HG03097 (cell line): ENCODE results near the gene CAMK1D.

Experiments used
- ATAC-seq: cut with Tn5 transposase; IDR thresholded peaks from one replicate; pipeline ENCODE4 v1.9.1; 2021; ENCODE audit not compliant: unreplicated experiment, low FRiP score

Gene CAMK1D

DNA sequence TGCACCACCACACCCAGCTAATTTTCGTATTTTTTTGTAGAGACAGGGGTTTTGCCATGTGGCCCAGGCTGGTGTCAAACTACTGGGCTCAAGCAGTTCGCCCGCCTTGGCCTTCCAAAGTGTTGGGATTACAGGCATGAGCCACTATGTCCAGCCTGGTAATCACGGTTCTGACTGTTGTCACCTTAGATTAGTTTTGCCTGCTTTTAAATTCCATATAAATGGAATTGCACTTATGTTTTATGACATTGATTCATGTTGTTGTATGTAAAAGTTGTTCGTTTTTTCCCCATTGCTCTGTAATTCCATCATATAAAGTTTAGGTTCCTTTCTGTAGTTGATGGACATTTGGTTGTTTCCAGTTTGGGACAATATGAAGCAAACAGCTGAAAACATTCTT, 106.0 kb downstream of the CAMK1D start:
- ATAC-seq = no peak

DNA sequence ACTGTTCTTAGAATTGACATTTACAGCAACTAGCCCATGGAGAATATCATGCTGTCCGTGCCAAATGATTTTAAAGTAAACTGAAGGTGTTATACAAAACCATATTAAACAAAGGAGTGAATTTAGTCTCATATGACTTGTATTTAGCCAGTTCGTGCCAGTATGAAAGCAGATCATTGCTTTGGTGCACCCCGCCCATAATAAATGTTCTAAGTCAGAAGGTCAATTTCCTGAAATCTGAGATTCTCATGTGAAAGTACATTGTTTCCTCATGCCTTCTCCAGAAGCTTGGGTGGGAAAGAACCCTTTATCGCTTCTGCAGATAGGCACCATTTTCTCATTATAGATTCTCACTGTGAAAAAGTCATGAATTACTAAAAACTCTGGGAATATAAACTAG, 106.4 kb downstream of the CAMK1D start:
- ATAC-seq = no peak

DNA sequence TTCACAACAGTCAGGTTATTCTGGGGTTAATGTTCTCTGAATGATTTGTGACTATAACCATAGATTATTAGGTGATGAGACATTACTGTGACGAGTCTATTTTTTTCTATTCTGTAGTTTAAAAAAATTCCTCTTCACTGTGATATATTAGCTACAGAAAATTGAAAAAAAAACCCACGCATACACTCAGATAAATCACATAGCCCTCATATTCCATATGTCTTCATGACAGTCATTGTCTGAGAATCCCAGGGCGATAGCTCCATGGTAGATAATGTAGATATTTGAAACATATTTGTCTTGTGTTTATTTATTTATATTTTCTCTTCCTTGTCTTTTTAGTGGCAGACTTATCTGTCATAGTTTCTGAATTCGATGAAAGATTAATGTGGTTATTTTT, 110.0 kb downstream of the CAMK1D start:
- no peak for ATAC-seq

DNA sequence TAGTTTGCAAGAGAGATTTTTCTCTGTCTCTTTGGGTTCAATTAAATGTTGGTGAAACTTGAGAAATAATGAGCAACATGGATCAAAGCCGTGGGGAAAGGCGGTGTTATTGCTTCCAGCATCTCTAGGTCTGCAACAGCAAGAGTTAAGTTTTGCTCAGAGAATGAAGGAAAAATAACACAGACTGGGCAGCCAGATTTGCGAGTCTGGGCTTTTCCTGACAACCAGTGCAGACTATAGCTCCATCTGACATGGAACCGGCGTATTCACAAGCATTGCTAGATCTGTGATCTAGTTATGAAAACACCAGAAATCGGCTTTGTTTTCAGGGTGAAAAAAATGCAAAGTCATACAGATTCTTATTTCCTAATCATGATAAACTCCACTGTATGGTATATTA, 110.4 kb downstream of the CAMK1D start:
- ATAC-seq = no peak

DNA sequence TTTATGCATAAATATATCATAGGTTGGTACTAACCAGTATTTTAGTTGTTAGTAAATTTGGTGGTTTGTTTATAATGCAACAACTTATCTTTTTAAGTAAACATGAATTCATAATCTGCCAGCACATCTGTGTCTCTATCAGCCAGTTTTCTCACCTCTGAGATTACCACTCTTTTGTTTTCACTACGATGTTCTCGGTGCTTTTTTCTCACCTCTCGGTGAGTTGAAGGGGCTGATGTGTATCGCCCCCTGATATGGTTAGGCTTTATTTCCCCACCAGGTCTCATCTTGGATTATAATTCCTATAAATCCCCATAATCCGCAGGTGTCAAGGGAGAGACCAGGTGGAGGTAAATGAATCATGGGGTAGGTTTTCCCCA, 114.1 kb downstream of the CAMK1D start:
- ATAC-seq = no peak

GRCh38 chr10:12465385-12466136, 116.2 kb downstream of the CAMK1D start:
- ATAC-seq = no peak

- ATAC-seq = no peak
These were observed 117.5 kb downstream of the CAMK1D start for GRCh38 chr10:12466704-12467305.

GRCh38 chr10:12469345-12469744, 120.0 kb downstream of the CAMK1D start:
- ATAC-seq = no peak

DNA sequence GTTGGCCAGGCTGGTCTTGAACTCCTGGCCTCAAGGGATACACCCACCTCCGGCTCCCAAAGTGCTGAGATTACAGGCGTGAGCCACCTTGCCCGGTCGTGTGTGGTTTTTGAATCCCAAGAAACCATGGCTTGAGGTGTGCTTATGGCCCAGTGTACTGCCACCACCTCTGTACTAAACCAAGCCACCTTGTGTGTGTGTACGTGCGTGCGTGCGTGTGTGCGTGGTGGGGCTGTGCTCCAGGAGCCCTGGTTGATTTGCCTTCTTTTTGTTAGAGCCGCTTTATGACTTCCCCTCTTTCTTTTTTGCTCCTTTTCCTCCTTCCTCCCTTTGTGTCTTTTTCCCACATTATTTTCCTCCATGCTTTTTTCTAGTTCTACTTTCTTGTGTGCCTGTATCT, 121.4 kb downstream of the CAMK1D start:
- ATAC-seq = no peak

DNA sequence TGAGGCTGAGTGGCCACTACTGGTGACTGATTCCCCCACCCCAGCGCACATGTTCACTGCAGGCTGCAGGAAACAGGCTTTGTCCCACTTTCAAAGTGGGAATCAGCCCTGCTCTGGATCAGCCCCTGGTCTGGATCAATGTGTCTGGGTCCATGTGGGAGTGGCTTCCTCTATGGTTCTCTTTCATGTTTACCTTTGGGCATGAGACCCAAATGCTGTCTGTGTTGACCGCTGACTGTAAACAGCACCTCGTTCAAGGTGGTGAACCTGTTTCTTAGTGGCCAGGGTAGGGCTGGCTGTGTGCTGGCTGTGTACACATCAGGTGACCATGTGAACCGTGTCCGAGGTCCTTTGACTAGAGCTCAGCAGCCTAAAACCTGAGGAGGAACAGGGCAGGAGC, 121.8 kb downstream of the CAMK1D start:
- no peak for ATAC-seq

- ATAC-seq = no peak
These were observed 124.1 kb downstream of the CAMK1D start for GRCh38 chr10:12473491-12473890.

DNA sequence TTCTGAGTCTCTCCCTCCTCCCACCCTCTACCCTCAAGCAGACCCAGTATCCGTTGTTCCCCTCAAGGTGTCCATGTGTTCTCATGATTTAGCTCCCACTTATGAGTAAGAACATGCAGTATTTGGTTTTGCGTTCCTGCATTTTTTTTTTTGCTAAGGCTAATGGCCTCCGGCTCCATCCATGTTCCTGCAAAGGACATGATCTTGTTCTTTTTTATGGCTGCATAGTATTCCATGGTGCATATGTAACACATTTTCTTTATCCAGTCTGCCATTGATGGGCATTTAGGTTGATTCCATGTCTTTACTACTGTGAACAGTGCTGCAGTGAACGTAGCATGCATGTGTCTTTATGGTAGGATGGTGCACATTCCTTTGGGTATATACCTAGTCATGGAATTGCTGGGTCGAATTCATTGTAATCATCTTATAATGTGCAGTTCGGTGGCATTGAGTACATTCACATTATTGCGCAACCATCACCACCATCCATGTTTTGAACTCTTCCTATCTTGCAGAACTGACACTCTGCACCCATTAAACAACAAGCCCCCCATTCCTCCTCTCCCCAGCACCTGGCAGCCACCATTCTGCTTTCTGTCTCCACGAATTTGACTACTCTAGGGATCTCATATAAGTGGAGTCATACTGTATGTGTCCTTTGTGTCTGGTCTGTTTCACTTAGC, 125.5 kb downstream of the CAMK1D start:
- no peak for ATAC-seq

DNA sequence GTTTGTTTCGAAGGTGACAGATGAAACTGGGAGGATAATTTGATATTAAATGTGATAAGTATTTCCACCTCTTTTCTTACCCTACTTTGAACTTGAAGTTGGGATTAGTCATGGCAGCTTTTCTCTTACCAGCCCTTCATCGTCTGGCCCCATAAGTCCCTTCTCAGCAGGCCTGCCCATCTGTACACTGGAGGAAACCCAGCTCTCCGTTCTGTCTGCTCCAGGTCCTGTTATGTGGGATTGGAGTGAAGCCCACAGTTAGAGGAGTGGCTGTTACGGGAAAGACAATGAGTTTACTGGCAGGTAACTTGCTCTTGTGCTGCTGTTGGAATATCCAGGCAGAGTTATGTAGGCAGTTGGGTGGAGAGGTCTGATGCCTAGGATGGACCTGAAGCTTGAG, 127.3 kb downstream of the CAMK1D start:
- ATAC-seq = no peak

DNA sequence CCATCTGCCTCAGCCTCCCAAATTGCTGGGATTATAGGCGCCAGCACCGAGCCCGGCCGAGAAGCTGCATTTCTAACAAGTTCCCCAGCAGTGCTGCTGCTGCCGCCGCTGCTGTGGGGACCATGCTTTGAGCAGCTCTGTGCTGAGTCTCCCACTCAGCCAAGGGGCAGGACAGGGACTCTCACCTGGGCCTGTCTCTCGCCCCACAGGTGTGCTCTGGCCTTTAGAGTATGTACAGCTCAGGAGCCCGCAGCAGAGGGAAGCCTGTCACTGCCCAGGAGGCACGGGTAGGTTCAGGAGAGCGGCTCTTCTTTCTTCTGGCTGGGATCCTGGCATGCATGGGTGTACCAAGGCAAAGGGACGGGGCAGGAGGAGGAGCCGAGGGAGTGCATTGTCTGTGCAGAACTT, 130.1 kb downstream of the CAMK1D start:
- ATAC-seq = no peak

DNA sequence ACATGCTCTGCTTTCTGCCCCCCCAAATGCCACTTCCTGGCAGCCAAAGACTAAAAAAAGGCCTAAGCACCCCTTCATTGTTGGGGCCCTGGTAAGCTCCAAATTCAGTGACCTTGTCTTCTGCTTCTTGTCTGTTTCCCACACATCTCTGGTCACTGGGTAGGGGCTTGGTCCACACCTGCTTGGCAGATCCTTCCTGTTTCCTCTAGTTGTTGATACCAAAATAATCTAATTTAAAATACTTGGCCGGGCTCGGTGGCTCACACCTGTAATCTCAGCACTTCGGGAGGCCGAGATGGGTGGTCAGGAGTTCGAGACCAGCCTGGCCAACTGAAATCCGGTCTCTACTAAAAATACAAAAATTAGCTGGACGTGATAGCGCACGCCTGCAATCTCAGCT, 130.6 kb downstream of the CAMK1D start:
- no peak for ATAC-seq

DNA sequence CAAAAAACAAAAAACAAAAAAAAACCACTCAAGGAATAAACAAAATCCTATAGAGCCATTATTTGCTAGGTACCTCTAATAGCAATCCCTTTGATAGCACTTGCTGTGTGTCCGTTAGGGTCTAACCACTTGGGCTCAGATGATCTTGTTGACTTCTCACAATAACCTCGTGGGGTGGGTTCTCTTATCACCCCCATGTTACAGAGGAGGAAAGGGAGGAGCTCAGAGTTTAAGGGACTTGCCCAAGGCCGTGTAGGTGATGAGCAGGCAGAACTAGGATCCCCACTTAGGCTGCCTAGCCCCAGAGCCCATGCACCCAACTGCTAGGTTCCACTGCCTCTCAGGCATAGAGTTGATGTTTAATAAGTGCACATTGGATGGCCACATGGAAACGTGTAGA, 131.1 kb downstream of the CAMK1D start:
- ATAC-seq = no peak

GRCh38 chr10:12481924-12482323, 132.6 kb downstream of the CAMK1D start:
- ATAC-seq = no peak

- ATAC-seq = no peak
These were observed 133.2 kb downstream of the CAMK1D start for GRCh38 chr10:12482587-12482986.

DNA sequence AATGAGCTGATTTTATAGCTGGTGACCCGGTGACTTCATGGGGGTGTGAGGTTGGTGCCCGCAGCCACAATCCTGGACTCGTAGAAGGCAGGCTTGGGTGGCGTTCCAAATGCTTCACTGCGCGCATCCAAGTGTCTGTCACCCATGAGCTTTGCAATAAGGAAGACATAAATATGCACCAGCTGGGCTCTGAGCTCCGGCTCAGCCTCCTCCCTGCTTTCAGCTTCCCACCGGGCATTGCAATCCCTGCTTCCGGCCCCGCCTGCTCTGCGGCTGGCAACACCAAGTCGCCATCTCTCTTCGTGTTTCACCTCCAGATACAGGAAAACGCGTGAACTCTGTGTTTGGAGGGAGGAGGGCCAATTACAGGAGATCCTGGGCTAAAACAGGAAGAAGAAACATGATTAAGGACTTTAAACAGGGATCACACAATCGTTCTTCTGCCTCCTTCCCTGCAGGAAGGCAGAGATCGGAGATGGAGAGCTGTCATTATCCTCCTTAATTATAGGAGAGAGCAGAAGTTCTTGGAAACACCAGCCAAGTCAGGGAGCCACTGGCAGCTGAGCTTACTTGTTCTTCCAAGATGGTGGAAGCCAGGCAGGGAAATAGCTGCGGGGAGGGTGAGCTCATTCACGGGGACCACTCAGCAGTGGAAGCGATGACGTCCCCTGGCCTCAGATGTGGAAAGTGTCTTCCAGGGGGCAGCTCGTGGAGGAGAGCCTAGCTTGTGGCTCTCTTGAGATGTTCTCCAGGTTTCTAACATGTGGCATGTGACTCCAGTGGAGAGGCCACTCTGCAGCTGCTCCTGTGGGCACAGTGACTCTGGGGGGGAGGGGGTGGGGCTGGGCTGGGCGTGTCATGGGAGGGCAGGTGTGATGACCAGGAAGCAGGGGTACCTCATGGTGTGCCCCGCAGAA, 134.9 kb downstream of the CAMK1D start:
- peak; percentile 8 for ATAC-seq

- peak; percentile 46 for ATAC-seq
These were observed 135.8 kb downstream of the CAMK1D start for GRCh38 chr10:12484941-12485805.
